22Rv1 (cell line): Measurements from ENCODE around the gene MYOCOS.

ENCODE experiments used
- ZFX ChIP-seq: fragments of 450-650 bp; IDR thresholded peaks from 2 replicates; pipeline ENCODE4 v1.6.1; 2017; ENCODE audit warnings: antibody characterized with exemption, borderline replicate concordance
- TF ChIP-seq, protein P1 (sequence below): fragments of 450-650 bp; IDR thresholded peaks from 2 replicates; pipeline ENCODE4 v1.5.1; 2017; ENCODE audit warnings: mild to moderate bottlenecking

DNA sequence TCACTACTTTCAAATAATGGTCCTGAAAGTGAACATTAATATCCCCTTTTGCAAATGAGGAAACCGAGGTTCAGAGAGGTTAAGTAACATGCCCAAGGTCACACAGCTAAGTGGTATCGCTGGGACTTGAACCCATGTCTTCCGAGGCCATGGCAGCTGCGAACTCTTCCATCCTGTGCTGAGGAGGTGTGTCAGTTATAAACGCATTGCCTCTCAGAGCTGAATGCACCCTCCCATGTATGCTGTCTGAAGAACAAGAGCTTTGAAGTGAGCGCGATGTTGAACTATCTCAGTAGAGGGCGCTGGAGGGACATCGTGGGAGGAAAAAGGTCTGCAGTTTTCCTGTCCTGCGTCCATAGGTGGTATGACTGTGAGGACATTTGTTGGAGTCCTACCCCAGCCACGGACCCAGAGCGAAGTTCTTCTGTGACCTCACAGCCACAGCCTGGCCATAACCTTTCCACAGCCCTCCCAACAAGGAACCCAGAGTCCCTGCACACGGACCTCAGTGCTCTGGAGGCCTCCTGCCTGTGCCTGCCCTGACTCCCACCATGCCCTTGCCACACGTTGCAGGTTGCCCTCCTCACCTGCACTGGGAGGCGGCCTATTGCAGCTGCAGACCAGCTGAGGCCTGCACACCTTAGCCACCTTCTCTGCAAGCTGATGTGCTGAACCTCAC, 22.9 kb downstream of the MYOCOS start:
- TF ChIP-seq, protein P1, sequence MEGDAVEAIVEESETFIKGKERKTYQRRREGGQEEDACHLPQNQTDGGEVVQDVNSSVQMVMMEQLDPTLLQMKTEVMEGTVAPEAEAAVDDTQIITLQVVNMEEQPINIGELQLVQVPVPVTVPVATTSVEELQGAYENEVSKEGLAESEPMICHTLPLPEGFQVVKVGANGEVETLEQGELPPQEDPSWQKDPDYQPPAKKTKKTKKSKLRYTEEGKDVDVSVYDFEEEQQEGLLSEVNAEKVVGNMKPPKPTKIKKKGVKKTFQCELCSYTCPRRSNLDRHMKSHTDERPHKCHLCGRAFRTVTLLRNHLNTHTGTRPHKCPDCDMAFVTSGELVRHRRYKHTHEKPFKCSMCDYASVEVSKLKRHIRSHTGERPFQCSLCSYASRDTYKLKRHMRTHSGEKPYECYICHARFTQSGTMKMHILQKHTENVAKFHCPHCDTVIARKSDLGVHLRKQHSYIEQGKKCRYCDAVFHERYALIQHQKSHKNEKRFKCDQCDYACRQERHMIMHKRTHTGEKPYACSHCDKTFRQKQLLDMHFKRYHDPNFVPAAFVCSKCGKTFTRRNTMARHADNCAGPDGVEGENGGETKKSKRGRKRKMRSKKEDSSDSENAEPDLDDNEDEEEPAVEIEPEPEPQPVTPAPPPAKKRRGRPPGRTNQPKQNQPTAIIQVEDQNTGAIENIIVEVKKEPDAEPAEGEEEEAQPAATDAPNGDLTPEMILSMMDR = peak; percentile 96
- TF ChIP-seq ZFX = no peak
